Ramos (cell line): Measurements from ENCODE around the gene LIG3.
"Not testable (repeated sequence)": the region's sequence is repeated elsewhere in the genome, so short reads cannot be mapped to it uniquely, and the experiment has no call there.

Source experiments
- in situ Hi-C: fragments of 300-500 bp; cut with MboI; formaldehyde crosslinking; loops from one replicate; pipeline ENCODE4 v1.14.3; 2022; ENCODE audit warnings: low sequenced_read_pairs; ENCODE audit not compliant: unreplicated experiment

Gene LIG3

GRCh38 chr17:35028531-35029262 lies 48.4 kb downstream of the LIG3 start:
- in situ Hi-C loops: loop anchor here (10.0 kb wide), 1 partner anchor 64 kb away; the partner anchor contains the start of genes CCT6B and ZNF830

DNA sequence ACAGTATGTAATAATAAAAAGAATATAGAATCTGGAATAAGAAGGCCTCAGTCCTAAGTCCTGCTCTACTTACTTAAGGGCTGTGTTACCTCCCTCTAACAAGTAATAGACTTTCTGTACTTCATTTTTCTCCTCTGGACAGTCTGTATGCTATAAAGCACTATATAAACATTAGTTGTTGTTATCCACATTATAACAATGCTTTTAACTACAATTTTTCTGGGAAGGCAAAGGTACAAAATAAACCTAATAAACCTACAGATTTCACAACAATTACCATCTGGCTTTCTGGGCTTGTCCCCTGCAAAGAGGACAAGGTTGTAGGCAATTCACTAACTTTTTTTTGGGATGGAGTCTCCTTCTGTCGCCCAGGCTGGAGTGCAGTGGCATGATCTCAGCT lies 50.5 kb downstream of the LIG3 start:
- in situ Hi-C loops: no loop called here

DNA sequence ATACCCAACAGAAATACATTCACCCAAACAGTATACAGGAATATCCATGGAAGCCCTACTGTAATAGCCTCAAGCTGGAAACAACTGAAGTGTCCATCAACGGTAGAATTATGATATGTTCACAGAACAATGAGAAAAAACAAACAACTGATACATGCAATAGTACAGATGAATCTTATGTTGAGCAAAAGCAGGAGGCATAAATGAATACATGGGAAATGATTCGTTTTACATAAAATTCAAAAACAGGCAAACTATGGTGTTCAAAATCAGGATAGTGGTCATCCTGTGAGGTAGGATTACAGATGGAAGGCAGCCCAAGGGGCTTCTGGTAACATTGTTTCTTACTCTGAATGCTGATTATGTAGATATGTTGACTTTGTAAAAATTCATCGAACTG lies 58.1 kb downstream of the LIG3 start:
- in situ Hi-C loops: no loop called here

- in situ Hi-C loops: no loop called here
These were observed 61.1 kb downstream of the LIG3 start for GRCh38 chr17:35041390-35041789.

- in situ Hi-C loops: no loop called here
These were observed 63.9 kb downstream of the LIG3 start for GRCh38 chr17:35044181-35044580.

GRCh38 chr17:35045458-35045979 lies 65.2 kb downstream of the LIG3 start:
- in situ Hi-C loops: not testable (repeated sequence)

DNA sequence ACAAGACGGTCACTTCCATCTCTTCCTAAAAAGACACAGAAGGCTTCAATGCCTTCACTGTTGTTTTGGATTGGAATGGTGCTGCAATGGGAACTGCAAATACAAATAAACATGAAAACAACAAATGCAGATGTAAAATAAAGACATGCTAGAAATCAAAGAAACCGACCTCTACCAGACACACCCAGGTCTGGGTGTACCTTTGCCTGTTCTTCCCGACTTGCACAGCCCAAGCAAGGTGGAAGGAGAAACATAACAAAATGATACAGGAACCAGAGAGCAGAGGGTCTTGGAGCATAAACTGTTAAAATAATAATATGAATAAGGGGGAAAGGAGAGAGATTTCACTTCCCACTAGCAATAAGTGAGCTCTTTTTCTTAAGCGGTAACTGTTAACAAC lies 65.9 kb downstream of the LIG3 start:
- in situ Hi-C loops: no loop called here

DNA sequence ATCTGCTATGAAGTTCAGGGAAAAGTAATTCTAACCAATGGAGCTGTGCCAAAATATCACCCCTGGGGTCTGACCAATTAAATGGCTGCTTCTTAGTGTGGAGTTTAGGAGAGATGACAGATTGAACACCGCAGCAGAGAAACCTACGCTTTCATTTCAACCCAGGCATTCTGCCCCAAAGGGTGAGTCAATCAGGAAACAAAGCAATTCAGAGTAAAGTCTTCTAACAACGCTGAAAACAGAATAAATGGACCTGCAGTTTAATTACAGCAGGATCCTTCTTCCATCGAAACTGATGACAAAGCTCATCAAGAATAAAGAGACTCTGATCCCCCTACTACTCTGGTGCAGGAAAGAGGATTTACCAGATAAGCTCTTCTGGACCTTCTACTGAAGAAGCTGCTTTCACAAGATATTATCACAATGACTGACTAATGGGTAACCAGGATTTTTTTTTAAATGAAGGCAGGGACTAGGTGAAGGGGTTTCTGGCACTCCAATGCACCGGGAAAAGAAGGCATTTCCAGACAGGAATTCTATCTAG lies 66.5 kb downstream of the LIG3 start:
- in situ Hi-C loops: no loop called here

DNA sequence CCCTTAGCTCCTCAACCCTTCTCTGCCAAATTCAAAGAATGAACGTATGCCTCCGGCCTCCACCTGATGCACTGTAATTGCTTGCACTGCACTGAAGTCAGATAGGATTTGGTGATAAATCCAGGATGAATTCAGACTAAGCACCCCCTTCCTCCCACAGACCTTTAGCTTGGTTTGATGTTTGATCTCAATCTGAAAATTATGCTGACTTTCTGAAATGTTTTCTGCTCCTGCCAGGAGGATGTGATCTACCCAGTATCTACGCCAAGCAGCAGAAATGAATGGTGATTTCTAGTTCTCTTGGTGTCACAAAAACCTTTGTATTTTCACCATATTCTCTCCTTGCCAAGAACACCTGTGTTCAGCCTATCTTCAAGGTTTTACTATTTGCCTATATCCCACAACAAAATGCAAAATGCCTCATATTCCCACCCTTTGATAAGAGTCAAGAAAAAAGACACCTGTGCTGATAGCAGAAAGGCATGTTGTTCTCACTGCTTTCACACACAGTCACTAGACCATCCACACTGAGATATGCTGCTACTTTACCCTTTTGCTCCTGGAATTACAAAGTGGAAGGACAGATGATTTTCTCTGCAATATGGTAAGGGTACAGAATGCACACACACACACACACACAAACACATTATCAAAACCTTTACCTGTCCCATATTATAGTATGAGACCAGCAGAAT lies 68.5 kb downstream of the LIG3 start:
- in situ Hi-C loops: no loop called here

- in situ Hi-C loops: no loop called here
These were observed 69.9 kb downstream of the LIG3 start for GRCh38 chr17:35050170-35050569.

- in situ Hi-C loops: no loop called here
These were observed 70.9 kb downstream of the LIG3 start for GRCh38 chr17:35051183-35051578.

DNA sequence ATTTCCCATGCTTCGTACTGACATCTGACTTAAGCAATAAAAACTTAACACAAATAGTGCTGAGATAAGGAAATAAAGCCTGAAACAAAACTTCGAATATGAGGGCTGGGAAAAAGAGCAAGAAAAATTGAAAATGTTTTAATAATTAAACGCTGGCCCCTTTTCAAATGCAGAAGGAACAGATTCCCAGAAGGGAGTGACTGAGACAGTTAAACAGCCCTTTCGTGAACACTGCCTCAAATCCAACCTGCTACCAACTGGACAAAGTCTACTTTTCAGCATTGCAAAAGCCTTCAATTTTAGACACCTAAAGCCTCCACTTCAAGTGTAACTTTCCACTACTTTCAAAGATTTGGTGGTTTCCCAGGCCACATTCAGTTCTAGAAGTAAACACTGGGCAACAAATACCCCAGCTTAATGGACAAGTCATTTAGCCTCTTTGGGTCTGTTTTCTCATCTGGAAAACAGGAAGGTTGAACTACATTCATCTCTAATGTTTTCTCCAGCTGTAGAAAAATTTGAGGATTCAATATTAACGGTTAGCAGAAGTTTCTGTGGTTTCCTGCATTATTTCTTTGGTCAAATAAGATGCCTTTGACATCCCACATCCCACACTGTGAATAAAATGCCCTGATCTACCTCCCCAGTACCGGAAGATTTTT lies 71.4 kb downstream of the LIG3 start:
- in situ Hi-C loops: no loop called here

GRCh38 chr17:35052241-35052610 lies 71.9 kb downstream of the LIG3 start:
- in situ Hi-C loops: no loop called here

DNA sequence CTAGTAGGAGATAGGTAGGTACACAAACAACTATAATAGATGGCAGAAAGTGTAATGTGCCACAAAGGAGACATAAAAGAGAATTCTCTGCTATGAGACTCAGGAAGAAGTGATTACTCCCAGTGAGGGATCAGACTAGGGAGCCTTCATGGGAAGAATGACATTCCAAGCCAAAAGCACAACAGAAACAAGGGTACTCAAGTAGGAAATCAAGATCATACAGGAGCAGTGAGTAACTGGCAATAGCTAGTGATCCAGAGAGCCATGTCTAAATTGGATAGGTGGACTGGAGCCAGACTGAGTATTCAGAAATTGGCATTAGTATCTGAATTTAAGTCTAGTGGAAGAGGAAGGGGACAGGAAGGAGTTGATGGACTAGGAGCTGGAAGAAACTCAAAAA lies 72.5 kb downstream of the LIG3 start:
- in situ Hi-C loops: no loop called here

DNA sequence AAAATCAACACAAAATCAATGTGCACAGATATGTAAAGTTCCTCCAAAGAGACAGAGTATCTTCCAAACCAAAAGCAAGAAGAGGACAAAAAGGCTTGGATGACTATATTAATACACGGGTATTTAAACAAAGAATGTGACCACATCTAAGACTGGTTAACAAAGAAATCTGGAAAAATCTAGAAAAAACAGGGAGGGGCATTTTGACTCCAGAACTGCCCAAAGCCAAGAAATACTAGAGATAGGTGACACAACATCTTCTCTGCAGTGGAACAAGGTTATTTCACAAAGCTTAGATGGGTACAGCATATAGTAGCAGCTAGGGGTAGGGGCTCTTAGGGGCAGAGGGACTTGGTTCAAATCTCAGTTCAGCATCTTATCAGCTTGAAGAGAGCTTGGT lies 72.9 kb downstream of the LIG3 start:
- in situ Hi-C loops: no loop called here

DNA sequence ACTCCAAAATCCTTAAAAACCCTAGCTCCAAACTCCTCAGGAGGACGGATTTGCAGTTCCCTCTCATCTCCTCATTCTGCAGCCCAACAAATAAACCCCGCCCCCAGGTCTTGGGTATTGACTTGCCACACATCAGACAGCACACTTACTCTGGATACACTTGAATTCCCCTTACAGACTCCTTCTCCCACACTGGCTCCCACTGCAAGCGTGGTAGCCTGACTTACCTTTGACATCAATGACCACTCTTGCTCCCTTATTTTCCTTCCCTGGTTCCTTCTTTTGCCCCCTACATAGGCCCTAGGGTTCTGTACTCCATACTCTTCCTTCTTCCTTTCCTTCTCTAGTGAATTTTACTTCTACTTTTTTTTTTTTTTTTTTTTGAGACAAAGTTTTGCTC lies 75.7 kb downstream of the LIG3 start:
- in situ Hi-C loops: no loop called here

DNA sequence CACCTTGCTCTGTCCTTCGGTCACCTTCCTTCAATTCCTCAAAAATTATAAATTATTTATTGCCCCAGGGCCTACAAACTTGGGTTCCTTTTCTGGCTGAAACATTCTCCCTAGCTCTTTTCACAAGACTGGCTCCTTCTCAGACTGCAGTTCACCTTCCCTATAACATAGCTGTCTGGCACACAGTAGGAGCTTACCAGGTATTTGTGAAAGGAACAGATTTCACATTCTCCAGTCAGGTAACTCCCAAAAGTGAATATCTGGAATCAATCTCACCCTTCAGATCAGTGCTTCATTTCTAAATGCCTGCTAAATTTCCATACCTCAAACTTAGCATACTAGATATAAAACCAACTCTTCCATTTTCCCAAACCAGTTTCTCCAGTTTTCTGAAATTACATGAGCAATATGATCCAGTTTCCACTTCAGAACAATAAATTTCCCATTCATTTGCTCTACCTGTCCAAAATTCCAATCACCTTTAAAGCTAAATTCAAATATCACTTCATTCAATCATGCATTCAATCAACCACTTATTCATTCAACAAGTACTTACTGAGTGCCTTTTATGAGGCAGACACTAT lies 77.1 kb downstream of the LIG3 start:
- in situ Hi-C loops: no loop called here
